ENCODE results near the gene MINDY4. TPM values are rescaled to one million over a fixed set of nuclear protein-coding genes. Genes with fewer than 3 reads are reported as not detected.
A peak's percentile ranks its signal among the peaks of the same experiment; 100 is the strongest.

The MINDY4 gene
- polyA plus RNA-seq, 3 donors, result 0.15 to 0.17 TPM; not detected in 1

DNA sequence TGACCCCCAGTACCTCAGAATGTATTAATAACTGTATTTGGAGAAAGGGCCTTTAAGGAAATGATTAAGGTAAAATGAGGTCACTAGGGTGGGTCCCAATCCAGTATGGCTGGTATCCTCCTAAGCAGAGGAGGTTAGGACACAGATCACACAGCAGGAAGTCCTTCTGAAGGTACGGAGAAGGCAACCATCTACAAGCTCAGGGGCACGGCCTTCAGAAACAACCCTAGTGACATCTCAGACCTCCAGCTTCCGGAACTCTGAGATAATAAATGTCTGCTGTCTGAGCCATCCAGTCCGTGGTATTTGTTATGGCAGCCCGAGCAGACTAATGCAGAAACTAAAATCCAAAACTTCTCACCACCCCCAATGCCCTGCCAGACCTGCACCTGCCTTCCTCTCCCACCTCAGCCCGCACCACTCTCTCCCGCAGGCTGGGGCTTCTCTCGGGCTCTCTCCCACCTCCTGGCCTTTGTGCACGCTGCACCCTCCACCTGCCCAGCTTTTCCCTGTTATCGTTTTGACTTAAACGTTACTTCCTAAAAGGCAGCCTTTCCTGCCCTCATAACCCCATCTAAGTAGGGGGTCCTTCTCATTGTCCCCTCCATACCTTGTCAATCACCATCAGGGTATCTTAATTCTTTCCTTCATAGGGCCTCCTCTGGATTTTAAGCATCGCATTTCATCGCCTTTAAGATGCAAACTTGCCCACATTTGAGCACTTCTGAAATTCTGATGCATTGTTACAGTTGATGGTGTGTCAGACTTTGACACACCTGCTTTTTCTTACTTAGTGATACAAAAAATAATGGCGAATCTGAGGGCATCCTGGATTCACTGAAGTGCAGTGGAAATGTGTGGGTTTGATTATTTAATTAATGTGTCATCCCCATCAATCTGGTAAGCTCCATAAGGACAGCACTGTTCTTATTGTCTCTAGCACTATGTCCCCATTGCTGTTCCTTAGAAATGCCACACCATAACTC, 108.2 kb downstream of the MINDY4 start:
- peaks cover 0 to 3% (median 2%) of the 10 kb centered on the region in 3 donors for H3K27me3 Mint-ChIP-seq (ENCODE audit: low read depth in 3 of 3)
- Histone ChIP-seq H3K79me2 (ENCODE audit: insufficient read depth, low read length) (no peaks in the 10 kb centered on the region), H3K4me2 (replicated peaks; ENCODE audit: extremely low read depth, low read length, poor library complexity, severe bottlenecking) (no peak overlapping the region), H3K27me3 (ENCODE audit: control insufficient read depth in 2 of 2, insufficient read depth in 2 of 2, low read length in 2 of 2) (no peaks in the 10 kb centered on the region), H4K20me1 (ENCODE audit: insufficient read depth, low read length) (no peaks in the 10 kb centered on the region), H3K4me1 (ENCODE audit: control insufficient read depth in 1 of 2, insufficient read depth in 2 of 2, low read length in 2 of 2) (no peaks in the 10 kb centered on the region), H3K36me3 (replicated peaks in 1 of 2; ENCODE audit: control insufficient read depth in 1 of 2, insufficient read depth in 2 of 2, low read length in 2 of 2) (no peaks in the 10 kb centered on the region), H3K4me3 (replicated peaks in 1 of 3; ENCODE audit: low read depth in 2 of 3, low read length in 3 of 3) (no peak overlapping the region), H2AFZ (ENCODE audit: insufficient read depth, low read depth, low read length, poor library complexity, severe bottlenecking) (no peak overlapping the region), H3K9me3 (replicated peaks in 1 of 2; ENCODE audit: control insufficient read depth in 1 of 2, insufficient read depth in 1 of 2, low read length in 2 of 2) (no peaks in the 10 kb centered on the region), H3K9ac (ENCODE audit: insufficient read depth, low read length, poor library complexity, severe bottlenecking) (no peak overlapping the region), H3K27ac (ENCODE audit: low read depth in 1 of 2, low read length in 2 of 2) (no peak overlapping the region)
- peaks cover 0 to 5% (median 0%) of the 10 kb centered on the region in 7 donors for H3K9me3 Mint-ChIP-seq
- H3K36me3 Mint-ChIP-seq, result no peaks in the 10 kb centered on the region
- intact Hi-C loops (cut with micrococcal nuclease), result no loop called here
- peaks cover 2% of the 10 kb centered on the region for H3K4me1 Mint-ChIP-seq
- DNase-seq, result no peak
- no peak overlapping the region for H3K4me3 Mint-ChIP-seq
- TF ChIP-seq, protein P1, sequence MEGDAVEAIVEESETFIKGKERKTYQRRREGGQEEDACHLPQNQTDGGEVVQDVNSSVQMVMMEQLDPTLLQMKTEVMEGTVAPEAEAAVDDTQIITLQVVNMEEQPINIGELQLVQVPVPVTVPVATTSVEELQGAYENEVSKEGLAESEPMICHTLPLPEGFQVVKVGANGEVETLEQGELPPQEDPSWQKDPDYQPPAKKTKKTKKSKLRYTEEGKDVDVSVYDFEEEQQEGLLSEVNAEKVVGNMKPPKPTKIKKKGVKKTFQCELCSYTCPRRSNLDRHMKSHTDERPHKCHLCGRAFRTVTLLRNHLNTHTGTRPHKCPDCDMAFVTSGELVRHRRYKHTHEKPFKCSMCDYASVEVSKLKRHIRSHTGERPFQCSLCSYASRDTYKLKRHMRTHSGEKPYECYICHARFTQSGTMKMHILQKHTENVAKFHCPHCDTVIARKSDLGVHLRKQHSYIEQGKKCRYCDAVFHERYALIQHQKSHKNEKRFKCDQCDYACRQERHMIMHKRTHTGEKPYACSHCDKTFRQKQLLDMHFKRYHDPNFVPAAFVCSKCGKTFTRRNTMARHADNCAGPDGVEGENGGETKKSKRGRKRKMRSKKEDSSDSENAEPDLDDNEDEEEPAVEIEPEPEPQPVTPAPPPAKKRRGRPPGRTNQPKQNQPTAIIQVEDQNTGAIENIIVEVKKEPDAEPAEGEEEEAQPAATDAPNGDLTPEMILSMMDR (IDR thresholded peaks at IDR 0.05), result no peak
- peak overlapping the region in 1 of 7 donors; percentile 13 for H3K27ac Mint-ChIP-seq
- 90% methylated on average over 13 of the region's 14 CpGs for WGBS (ENCODE audit: insufficient coverage)

GRCh38 chr7:30880125-30880720, 109.0 kb downstream of the MINDY4 start:
- Histone ChIP-seq H3K27ac (ENCODE audit: low read depth in 1 of 2, low read length in 2 of 2) (no peak overlapping the region), H3K4me2 (replicated peaks; ENCODE audit: extremely low read depth, low read length, poor library complexity, severe bottlenecking) (no peak overlapping the region), H3K9ac (ENCODE audit: insufficient read depth, low read length, poor library complexity, severe bottlenecking) (no peak overlapping the region), H3K79me2 (ENCODE audit: insufficient read depth, low read length) (no peaks in the 10 kb centered on the region), H3K9me3 (replicated peaks in 1 of 2; ENCODE audit: control insufficient read depth in 1 of 2, insufficient read depth in 1 of 2, low read length in 2 of 2) (no peaks in the 10 kb centered on the region), H3K27me3 (ENCODE audit: control insufficient read depth in 2 of 2, insufficient read depth in 2 of 2, low read length in 2 of 2) (no peaks in the 10 kb centered on the region), H2AFZ (ENCODE audit: insufficient read depth, low read depth, low read length, poor library complexity, severe bottlenecking) (no peak overlapping the region), H3K4me3 (replicated peaks in 1 of 3; ENCODE audit: low read depth in 2 of 3, low read length in 3 of 3) (no peak overlapping the region), H3K36me3 (replicated peaks in 1 of 2; ENCODE audit: control insufficient read depth in 1 of 2, insufficient read depth in 2 of 2, low read length in 2 of 2) (no peaks in the 10 kb centered on the region), H3K4me1 (ENCODE audit: control insufficient read depth in 1 of 2, insufficient read depth in 2 of 2, low read length in 2 of 2) (no peaks in the 10 kb centered on the region), H4K20me1 (ENCODE audit: insufficient read depth, low read length) (no peaks in the 10 kb centered on the region)
- Mint-ChIP-seq H3K4me3 (no peak overlapping the region), H3K36me3 (no peaks in the 10 kb centered on the region), H3K4me1 (peaks cover 2% of the 10 kb centered on the region), H3K27me3 (ENCODE audit: low read depth in 3 of 3) (peaks cover 0 to 7% (median 3%) of the 10 kb centered on the region in 3 donors), H3K27ac (no peak overlapping the region), H3K9me3 (peaks cover 0 to 5% (median 0%) of the 10 kb centered on the region in 7 donors)
- intact Hi-C loops (cut with micrococcal nuclease), result no loop called here
- 55% methylated on average over 3 of the region's 12 CpGs for WGBS (ENCODE audit: insufficient coverage)
- DNase-seq, result no peak
- TF ChIP-seq, protein P1 (IDR thresholded peaks at IDR 0.05), result no peak
